Activated T-cell treated with anti-CD3 and anti-CD28 coated beads for 48 hours (primary cell): ENCODE measurements around the gene CTXND1.
"Not testable (repeated sequence)": the region's sequence is repeated elsewhere in the genome, so short reads cannot be mapped to it uniquely, and the experiment has no call there.

Experiments
- DNase-seq: peaks from one replicate; pipeline ENCODE4 v3.0.0-alpha.2; 2020; ENCODE audit warnings: low read depth

CTXND1 gene

DNA sequence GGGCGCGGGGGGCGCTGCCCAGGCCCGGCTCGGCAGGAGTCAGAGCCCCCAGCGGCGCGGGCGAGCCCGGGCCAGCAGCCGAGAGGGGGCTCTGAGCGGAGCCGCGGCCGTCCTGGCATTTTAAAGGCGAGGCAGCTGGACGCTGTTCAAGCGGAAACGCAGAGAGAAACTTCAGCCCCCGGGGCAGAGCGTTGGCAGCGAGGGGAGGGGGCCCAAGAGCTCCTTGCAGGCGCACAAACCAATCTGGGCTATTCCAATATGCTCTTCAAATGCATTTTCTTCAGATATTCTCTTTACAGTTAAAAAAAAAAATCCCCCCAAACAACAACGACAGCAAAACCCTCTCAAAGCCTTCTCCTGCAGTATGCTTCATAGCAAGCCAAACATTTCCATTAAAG lies at the start of gene CTXND1:
Gene CTXND1 (minus strand): TSS at position 93 of the 398 bp plus-strand sequence. CDS start 50,264 bp downstream, outside the sequence.
- DNase-seq = no peak

DNA sequence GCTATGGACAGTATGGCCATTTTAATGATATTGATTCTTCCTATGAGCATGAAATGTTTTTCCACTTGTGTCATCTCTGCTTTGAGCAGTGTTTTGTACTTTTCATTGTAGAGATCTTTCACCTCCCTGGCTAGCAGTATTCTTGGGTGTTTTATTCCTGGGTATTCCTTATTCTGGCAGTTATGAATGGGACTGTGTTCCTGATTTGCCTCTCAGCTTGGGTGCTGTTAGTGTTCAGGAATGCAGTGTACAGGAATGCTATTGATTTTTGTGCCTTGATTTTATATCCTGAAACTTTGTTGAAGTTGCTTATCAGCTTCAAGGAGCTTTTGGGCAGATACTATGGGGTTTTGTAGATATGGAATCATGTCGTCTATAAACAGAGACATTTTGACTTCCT lies 49.5 kb upstream of the CTXND1 start:
- DNase-seq = no peak

DNA sequence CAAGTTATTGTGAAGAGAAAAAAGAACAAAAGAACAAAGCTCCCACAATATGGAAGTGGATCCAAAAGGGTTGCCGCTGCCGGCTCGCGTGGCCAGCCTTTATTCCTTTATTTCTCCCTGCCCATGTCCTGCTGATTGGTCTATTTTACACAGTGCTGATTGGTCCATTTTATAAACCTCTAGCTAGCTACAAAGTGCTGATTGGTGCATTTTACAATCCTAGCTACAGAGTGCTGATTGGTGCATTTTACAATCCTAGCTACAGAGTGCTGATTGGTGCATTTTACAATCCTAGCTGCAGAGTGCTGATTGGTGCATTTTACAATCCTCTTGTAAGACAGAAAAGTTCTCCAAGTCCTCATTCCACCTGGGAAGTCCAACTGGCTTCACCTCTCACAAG lies 43.8 kb upstream of the CTXND1 start:
- DNase-seq = not testable (repeated sequence)

DNA sequence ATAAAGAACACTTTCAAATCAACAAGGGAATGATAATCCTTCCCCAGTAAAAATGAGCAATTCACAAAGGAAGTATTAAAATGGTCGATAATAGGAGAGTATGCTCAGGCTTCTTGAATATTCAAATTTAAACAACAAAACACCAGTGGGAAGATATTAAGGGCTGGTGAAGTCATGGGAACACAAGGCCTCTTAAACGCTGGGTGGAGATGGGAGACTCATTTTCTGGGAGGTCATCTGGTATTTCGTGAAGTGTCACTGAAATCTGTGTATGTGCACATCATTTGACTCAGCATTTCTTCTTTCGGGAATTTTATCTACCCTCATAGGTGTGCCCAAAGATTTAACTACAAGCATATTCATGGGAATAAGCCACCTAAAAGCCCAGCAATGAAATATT lies 40.1 kb upstream of the CTXND1 start:
- DNase-seq = no peak

DNA sequence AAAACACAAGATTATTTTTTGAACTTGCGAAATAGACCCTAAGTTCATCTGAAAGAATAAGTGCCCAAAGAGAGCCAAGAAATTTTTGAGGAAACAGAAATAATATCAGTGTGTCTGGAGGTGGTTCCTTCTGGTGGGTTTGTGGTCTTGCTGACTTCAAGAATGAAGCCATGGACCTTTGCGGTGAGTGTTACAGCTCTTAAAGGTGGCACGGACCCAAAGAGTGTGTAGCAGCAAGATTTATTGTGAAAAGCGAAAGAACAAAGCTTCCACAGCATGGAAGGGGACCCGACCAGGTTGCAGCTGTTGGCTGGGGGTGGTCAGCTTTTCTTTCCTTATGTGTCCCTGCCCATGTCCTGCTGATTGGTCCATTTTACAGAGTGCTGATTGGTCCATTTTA lies 38.9 kb upstream of the CTXND1 start:
- not testable (repeated sequence) for DNase-seq

DNA sequence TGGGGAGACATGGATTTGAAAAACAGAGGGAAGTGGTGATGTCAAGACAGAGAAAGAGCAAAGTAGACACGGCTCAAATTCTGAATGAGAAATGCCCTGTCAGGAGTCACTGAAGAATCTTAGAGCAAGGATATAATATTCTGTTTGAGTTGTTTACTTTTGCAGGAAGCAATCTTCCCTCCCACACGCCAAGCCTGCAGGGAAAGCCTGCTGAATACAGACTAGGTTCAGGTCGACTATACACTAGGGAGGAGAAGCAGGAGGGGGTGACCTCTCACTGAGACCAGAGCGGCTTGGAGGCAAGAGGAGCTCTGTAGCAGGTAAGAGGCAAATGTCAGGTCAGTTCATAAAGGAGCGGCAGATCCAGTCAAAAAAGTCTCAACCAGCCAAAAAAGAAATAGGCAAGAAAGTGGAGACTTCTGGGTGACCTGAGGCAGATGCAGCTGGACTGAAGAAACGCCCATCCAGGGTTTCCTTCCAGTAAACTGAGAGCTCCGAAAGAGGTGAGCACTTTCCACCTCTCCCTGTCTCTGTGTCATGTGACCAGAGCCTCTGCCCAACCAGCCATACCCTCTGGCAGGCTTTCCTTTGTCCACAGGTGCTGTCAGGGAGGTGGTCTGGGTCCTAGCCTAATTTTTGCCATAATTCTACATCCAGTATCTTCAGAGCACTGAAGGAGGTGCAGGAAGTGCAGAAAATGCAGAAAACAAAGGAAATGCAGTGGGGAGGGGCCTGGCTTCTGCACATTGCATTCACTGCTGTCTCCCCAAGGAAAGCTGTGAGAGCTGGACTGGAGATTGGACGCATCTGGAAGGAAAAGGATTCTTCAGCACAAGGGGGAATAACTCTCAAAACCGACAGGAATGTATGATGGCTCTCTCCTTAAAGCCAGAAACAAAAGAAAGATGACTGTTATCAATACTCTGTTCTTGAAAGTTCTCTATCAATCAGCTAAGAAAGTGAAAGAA lies 37.8 kb upstream of the CTXND1 start:
- DNase-seq = no peak

DNA sequence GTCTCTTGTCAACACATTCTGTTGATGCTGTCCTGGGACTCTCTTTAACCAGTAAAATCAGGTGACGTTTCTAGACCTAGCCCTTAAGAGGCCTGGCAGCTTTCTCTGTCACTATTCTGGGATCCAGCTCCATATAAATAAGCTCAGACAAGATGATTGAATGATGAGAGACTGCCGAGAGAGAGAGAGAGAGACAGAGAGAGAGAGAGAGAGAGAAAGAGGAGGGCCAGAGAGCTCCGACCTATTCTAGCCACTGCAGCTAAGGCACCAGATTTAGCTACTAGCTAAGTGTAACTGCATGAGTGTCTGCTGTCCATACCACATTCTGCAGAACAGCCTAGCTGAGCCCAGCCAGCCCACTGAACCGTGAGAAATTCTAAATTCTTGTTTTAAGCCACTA lies 36.1 kb upstream of the CTXND1 start:
- DNase-seq = no peak

DNA sequence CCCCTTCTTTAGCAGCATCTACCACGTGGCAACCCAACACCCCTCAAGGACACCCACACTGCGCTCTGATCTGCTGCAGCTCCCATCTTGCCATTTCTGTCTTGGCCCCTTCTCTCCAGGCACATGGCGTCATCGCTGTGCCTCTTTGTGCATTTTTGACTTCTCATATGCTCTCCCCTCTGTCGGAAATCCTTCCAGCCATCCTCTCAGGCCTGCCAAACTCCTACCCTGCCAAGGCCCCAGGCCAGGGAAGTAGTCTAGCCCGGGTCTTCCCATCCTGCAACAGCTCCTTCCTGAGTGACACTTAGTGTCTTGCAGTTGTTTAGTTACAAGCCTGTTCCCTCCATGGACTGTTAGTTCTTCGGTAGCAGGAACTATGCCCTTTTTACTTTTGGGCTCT lies 34.0 kb upstream of the CTXND1 start:
- DNase-seq = no peak

DNA sequence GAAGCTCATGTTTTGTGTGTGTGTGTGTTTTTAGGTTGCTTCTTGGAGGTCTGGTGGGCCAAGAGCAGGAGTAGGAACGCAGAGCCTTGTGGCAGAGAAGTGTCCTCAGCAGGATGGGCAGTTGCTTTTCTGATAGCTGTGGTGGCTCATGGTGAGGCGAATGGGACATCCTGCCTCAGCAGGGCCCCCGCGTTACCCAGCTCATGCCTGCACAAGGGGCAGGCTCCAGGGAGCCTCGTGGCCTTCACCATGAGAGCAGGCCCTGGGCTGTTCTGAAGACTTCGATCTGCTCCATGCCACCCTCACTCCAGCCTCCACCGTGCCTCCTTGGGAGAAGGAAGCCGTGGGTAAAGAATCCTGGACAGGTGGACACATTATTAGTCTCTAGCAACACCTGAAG lies 33.4 kb upstream of the CTXND1 start:
- DNase-seq = no peak

DNA sequence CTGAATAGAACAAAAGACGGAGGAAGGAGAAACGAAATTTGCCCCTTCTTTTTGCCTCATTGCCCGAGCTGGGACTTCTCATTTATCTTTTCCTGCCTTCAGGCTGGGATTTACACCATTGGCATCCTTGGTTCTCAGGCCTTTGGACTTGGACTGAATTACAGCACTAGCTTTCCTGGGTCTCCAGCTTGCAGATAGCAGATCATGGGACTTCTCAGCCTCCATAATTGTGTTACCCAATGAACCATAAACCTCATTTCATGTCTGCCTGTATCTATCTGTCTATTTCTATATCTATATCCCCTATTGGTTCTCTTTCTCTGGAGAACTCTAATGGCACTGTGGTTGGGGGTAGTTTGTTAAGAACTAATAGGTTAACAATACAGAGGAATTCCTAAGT lies 31.5 kb upstream of the CTXND1 start:
- DNase-seq = no peak

DNA sequence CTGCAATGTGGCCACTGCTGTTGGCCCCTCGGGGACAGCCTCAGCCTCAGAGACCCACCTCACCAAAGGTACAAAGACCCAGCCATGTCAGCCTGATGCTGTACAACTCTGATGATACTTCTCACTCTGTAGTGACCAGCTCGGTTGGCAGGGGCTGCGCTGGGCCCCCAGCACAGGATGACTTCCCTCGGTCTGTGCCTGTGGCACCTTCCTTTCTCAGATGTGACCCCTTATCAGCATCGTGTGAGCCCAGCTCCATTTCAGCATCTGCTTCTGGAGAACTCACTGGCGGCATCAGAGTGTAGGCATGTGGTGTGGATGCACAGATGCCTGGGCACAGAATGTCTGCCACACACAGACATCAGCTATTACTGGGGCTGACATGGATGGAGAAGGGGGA lies 25.1 kb upstream of the CTXND1 start:
- DNase-seq = no peak

DNA sequence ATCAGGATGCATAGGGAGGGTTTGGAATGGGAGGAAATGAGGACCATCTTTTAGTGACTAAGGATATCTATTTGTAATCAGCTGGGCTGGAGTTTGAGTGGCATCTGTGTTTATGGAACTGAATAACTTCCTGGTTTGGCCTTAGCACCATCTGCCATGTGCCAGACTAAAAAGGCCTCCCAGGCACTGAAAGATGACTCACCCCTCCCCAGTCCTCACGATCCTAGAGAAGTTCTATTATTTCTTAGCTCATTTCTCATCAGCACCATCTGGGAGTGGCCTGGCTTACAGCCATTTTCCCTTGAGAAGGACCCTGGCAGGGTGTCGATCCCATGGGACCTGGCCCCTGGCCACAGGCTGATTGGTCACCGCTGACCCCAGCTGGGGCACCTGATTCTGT lies 23.9 kb upstream of the CTXND1 start:
- no peak for DNase-seq

DNA sequence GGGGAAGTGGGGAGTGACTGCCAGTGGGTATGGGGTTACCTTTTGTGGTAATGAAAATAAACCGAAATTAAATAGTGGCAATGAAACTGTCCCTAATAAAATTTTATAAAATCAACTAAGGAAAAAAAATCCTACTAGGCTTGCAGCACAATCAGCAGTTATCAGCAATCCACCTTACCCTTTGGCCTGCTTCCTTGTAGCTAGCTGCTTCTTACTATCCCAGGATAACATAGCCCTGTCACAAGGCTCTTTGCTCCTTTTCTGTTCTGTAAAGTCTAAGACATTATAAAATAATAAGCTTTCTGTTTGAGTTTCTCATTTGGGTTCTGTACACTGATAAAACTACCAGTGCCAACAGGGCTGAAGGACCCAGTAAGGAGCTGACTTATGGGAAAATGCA lies 23.0 kb upstream of the CTXND1 start:
- DNase-seq = no peak

DNA sequence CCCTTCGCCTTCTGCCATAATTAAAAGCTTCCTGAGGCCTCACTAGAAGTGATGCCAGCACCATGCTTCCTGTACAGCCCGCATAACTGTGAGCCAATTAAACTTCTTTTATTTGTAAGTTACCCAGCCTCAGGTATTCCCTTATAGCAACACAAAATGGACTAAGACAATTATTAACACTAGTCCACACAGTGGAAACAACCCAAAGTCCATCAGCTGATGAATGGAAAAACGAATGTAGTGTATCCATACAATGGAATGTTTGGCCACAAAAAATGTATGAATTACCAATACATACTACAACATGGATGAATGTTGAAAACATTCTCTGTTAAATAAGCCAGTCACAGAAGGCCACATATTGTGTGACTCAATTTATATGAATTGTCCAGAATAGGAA lies 22.5 kb upstream of the CTXND1 start:
- no peak for DNase-seq

DNA sequence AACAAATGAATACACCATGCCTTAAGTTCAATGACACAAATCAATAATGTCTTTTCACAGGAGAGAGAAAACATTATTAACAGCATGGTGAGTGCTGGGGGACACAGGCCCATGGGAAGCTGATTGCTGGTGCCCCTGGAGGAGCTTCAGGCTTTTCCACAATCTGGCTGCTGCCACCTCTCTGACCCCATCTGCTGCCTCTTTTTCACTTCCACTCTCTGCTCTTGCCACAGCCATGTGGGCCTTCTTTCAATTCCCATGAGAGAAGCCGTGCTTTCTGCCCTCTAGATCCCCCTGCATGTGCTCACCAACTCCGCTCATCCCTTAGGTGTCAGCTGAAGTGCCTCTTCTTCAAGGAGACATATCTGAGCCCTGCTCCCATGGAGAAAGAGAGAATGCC lies 21.0 kb upstream of the CTXND1 start:
- no peak for DNase-seq

DNA sequence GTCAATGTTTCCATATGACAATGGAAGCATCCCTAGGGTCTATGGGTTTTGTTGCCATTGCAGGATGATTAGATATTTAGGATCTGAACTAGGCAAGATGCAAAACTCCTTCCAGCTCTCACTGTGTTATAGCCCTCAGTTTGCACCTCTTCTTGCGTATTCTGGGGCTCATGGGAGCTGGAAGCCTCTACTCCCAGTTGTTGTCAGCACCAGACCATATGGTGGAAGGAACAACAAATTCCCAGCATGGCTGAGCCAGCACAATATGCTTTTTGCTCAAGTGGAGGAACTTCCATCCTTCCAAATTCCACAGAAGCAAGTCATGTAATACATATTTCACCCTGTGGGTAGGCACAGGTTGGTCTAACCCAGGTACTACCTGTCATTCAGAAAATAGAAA lies 18.5 kb upstream of the CTXND1 start:
- no peak for DNase-seq

DNA sequence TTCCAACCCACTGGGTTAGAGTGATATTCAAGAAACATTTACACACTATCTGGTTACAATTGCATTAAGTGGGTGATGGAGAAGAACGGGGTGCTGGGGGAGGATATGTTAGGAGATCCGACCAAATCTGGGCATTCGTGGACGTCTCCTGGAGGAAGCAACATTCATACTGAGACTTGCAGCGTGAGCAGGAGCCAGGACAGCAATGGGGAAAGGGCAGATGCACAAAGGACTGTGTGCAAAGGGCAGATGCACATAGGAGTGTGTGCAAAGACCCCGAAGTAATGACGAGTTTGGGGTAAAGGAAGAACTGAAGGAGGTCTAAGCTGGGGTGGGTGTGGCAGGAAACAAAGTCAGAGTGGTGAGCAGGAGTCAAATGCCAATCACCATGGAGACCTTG lies 16.1 kb upstream of the CTXND1 start:
- DNase-seq = no peak

DNA sequence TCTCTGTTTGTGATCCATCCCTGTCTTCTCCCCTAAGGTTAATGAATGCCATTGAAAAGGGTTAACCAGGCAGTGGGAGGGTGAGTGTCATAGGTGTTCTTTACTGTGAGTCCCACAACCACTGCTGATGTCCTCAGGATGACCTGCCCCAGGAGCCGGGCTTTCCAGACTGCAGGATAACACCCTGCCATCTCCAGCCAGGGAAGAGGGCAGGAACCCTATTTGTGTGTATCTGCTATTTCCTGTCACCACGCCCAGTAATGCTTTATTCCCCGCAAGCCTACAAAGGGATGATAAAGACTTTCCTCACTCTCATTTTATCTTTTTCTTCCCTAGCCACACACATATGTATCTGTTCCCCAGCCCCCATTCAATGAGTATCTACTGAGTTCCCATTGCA lies 15.6 kb upstream of the CTXND1 start:
- no peak for DNase-seq

DNA sequence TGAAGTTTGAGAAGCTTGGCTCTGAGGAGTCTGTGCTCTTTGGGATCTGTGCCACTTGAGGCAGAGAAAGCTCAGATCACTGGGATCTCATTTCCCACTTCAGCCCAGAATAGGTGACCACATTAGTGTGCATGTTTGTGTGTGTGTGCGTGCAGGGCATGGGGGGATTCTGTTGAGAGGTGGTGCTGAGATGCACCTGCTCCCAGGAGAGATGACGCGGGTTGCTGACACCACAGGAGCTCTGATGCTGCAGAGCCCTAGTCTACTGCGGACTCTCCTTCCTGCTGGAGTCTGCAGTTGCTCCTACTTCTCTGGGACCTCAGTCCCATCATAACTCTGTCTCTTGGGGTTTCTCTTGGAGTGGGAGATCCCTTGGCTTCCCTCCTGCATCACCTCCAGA lies 14.7 kb upstream of the CTXND1 start:
- no peak for DNase-seq

DNA sequence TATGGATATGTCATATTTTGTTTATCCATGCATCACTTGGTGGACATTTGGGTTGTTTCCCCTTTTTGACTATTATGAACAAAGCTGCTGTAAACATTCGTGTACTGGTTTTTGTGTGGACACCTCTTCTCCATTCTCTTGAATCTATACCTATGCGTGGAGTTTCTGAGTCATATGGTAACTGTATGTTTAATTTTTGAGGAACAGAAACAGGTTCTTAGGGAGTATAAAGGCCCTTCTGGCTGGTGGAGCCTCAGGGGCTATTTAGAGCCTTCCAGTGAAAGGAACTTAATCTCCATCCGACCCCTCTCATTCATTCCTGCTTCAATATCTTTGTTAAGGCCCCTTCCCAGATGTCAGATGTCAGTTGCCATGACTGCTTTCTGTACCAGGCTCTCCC lies 14.1 kb upstream of the CTXND1 start:
- no peak for DNase-seq

DNA sequence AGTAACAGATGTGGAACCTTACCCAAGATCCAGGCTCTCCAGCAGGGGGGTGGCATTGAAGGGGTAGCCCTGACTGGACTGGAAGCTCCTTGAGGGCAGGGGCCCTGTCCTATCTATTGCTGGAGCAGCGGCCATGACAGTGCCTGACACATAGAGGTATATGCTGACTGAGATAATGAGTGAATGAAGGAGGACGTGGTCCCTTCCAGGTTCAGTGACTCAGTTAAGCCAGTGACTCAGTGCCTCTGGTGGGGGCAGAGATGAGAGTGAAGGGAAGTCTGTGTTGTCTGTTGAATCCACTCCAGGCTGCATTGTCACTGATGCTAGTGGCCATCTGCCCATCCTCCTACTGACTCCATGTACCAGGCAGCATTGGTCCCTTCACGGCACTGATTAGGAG lies 13.0 kb upstream of the CTXND1 start:
- peak; percentile 31 for DNase-seq

DNA sequence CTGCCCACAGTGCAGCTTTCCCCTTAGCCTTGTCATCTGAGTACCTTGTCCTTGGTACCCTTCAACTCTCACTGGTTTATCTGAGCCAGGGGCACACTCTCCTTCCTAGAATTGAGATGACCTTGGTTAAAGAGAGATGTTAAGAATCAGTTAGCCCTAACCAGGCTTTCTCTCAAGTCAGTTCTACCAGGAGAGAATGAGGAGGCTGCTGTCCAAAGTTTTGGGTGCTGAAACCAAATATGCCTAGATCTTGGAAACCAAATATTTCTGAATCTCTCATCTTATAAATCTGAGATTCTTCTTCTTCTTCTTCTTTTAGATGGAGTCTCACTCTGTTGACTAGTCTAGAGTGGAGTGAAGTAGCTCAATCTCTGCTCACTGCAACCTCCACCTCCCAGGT lies 12.0 kb upstream of the CTXND1 start:
- no peak for DNase-seq

DNA sequence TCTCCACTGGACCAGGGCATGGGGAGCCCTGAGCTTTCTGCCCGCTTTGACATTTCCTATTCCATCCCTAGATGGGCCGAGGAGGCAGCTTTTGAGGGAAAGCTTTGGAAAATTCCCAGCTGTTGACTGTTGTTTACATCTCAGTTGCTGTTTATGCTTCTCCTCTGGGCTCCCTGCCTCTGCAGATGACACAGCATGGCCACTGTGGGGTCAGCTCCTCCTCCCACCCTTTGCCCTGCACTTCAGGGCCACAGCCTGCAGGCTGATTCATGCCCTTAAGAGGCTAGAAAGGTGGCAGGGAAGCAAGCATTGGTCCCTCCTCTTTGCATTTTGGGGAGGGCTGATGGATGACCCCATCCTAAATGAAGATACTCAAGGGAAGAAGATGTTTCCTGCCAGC lies 8.5 kb upstream of the CTXND1 start:
- no peak for DNase-seq

DNA sequence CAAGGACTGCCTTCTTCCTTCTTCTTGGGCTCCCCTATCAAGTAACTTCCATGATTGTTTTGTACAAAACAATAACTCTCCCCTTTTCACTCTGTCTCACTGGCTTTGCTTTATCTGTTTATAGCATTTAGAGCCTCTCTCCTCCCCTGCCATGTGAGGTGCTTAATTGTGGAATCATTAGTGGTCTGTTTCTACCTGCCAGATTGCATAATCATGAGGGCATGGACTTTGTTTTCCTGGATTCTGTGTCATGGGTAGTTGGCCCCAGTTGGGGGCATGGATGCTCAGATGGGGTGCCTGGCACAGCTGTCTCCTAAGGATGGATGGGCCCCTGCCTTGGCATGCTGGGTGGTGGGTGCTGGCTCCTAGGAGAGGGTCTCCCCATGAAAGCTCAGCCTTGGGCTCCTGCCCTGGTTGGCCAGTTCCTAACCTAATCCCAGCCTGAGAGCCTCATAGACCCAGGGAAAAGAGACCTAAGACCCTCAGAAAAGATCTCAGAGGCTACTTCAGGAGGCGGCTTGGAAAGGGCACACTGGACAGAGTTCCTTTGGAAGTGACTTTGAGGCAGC lies 8.0 kb upstream of the CTXND1 start:
- DNase-seq = no peak
